HG03565 (cell line): ENCODE data around the gene FREM2.

Source experiments
- ATAC-seq: cut with Tn5 transposase; IDR thresholded peaks from one replicate; pipeline ENCODE4 v1.9.1; 2021; ENCODE audit warnings: mild to moderate bottlenecking, moderate library complexity; ENCODE audit not compliant: unreplicated experiment

Gene FREM2

DNA sequence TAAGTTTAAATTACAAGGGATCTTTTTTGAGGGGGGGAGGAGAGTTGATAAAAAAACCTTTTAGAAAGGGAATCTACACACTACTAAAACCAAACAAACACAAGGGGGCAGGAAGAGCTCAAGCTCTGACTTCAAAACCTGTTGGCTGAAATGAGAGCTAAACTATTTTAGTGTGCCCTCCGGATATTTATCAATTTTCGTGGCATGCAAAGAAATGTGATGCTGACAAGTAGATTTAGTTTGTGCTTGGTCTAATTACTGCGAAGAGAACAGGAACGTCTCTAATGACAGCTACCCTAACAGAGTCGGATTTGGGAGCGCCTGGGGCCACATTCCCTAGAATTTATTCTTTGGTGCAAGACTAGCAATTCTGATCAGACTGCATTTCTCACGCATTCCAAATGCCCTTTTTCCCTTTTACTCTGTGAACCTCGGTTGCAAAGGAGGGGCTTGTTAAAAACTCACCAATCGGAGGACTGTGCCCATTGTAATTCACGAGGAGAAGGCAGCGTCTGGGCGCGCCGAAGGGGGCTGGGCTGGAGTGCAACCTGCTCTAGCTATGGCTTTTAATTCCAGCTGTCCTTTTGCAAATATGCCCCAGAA lies 802 bp upstream of the FREM2 start:
- ATAC-seq = no peak

DNA sequence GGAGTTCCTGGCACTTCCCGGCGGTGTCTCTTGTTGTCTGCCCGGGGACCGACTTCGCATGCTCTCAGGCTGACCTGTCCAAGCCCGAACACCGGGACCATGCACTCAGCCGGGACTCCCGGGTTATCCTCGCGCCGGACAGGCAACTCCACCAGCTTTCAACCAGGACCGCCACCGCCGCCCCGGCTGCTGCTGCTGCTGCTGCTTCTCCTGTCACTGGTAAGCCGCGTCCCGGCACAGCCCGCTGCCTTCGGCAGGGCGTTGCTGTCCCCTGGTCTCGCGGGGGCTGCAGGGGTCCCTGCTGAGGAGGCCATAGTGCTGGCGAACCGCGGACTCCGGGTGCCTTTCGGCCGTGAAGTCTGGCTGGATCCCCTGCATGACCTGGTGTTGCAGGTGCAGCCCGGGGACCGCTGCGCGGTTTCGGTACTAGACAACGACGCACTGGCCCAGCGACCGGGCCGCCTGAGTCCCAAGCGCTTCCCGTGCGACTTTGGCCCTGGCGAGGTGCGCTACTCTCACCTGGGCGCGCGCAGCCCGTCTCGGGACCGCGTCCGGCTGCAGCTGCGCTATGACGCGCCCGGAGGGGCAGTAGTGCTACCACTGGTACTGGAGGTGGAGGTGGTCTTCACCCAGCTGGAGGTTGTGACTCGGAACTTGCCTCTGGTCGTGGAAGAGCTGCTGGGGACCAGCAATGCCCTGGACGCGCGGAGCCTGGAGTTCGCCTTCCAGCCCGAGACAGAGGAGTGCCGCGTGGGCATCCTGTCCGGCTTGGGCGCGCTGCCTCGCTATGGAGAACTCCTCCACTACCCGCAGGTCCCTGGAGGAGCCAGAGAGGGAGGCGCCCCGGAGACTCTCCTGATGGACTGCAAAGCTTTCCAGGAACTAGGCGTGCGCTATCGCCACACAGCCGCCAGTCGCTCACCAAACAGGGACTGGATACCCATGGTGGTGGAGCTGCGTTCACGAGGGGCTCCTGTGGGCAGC lies 661 bp downstream of the FREM2 start:
- ATAC-seq = no peak

DNA sequence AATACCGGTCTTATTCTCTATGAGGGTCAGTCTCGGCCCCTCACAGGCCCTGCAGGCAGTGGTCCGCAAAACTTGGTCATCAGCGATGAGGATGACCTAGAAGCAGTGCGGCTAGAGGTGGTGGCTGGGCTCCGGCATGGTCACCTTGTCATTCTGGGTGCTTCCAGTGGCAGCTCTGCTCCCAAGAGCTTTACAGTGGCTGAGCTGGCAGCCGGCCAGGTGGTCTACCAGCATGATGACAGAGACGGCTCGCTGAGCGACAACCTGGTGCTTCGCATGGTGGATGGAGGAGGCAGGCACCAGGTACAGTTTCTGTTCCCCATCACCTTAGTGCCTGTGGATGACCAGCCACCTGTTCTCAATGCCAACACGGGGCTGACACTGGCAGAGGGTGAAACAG lies 1.8 kb downstream of the FREM2 start:
- ATAC-seq = no peak

DNA sequence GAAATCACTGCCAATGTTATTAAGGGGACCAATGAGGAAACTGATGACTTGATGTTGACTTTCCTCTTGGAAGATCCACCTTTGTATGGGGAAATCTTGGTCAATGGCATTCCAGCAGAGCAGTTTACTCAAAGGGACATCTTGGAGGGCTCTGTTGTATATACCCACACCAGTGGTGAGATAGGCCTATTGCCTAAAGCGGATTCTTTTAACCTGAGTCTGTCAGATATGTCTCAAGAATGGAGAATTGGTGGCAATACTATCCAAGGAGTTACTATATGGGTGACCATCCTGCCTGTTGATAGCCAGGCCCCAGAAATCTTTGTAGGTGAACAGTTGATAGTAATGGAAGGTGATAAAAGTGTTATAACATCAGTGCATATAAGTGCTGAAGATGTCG lies 3.4 kb downstream of the FREM2 start:
- no peak for ATAC-seq

DNA sequence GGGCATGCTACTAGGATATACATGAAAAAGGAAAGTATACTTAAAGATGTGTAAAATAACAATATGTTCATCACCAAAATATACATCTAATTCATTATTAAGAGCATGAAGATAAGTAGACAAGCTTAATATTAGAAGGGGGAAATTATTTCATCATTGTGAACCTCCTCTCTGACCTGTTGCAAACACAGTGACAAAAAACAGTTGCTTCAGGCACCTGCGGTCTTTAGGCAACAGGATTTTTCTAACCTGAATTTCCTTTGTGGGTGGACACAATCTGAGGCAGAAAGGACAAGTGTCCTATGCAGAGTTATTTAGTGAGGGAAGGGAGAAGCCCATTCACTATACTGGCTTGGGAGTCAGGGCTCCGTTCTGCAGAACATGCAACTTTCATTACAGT lies 6.3 kb downstream of the FREM2 start:
- ATAC-seq = no peak

DNA sequence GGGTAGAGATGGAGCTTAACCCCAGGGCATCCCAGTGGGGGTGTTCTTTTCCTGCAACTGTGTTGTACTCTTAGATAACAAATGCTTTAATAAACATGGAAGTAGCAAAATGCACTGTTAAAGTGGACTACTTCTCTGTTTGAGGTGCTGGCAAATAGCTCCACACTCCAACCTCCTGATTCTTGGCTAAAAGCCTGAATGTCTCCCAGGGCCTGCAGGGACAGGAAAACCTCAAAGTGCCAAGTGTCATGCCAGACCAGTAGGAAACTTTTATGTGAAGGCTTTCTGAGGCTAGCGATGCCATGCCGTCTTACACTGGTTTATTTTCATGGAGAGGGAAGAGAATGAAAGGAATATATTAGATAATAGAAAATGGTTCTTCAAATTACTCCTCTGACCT lies 6.8 kb downstream of the FREM2 start:
- ATAC-seq = no peak

DNA sequence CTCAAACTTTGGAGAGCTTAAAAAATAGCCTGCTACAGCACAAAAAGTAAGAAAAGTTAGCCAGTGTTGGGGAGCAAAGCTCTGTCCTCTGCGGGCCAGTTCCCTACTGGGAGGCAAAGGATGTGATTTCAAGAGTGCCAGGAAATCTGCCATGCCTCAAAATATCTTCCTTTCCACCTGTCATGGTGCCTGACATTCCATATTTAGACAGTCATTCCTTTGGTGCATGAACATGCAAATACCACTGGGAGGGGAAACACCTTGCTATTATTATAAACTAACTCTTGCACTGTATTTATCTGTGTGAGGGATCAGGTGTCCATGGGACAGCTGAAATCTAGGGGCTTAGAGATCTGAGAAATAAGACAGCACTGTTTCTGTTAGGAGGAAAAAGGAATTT lies 10.3 kb downstream of the FREM2 start:
- ATAC-seq = no peak

DNA sequence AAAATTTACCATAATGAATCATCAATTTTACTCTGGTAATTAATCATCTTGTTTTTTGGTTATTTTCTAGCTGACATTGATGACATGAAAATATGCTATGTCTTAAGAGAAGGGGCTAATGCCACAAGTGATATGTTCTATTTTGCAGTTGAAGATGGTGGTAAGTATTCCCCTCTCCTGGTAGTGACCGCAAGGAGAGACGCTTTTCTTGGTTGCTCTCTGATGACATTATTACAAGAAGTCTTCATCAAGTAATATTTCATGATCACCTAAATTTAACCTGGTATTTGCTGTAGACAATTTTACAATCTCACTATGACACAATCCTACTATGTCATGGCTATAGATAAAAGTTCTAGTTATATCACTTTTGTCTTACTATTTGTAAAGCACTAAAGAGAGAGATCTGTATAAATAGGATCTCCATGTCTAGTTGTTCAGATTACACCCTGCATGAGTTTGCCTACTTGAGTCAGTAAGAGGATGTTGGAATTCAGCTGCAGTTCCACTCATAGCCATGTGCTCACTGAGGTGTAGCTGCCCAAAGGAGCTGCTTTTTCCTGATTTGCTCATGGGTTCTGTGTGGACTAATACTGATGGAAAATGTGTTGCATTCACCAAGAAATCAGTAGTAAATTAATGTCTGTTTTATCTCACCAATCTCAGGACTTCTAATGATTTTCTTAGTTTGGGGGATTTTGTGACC lies 10.9 kb downstream of the FREM2 start:
- ATAC-seq = no peak

DNA sequence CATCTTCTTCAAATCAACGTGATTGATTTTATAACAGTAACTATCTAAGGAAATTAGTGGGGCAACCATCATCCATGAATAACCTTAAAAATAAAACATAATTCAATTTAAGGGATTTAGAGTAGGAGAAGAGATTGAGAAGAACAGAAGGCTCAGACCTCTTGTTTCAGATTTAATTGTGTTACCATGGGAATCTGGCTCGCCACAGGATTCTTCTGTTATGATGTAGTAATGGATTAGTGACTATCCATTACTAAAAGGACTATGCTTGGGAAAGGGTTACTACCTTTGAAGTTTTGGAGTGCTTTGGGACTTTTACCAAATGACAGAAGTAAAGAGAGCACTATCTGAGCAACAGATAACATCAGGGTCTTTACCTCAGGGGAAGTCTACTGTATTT lies 13.2 kb downstream of the FREM2 start:
- no peak for ATAC-seq

DNA sequence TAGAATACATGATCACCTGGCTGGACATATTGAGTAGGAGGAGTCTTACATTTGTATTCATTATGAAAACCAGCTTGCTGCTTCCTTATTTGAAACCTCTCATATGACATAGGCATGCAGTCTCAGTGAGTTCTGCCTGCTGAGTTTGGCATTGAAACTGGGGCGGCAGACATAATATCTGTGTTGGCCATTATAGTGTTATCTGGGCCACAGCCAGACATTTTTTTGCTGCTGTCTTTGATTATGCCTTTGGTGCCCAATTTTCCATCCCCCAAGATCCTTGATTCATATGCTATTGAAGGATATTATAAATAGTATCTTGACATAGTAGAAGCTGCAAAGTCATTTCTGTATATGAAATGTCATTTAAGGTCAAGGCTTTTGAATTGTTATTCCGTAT lies 15.8 kb downstream of the FREM2 start:
- ATAC-seq = no peak

DNA sequence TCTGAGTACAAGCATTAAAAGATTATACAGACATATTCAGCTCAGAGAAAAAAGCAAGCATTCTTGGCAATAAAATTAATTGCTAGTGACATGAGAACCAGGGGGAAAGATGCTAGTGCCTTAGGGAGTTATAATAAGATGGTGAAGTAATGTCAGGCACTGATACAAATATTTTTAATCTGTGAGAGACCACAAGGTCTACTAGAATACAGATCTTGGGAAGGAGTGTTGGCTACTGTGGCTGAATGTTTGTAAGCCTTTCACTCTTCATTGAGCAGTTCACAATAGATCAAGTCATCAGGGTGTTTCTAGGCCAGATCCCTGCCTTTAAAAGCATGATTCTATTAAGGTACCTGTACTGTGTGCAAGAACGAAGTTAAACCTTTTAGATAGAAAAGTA lies 16.4 kb downstream of the FREM2 start:
- no peak for ATAC-seq

DNA sequence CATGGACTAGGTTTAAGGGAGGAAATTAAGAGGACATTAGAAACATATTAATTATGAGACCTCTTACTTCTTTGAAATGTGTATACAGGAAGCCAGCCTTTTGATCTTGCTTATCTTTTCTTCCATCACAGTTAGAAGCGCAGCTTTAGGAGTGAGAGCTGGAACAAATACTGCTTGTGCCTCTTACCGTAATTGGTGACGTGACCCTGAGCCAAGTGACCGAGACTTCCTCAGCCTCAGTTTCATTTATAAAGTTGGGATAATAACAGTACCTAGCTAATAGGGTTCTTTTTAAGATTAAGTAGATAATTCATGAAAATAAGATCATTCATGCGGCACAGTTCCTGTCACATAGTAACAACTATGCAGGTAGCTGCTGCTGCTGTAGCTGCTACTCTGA lies 18.5 kb downstream of the FREM2 start:
- ATAC-seq = no peak

DNA sequence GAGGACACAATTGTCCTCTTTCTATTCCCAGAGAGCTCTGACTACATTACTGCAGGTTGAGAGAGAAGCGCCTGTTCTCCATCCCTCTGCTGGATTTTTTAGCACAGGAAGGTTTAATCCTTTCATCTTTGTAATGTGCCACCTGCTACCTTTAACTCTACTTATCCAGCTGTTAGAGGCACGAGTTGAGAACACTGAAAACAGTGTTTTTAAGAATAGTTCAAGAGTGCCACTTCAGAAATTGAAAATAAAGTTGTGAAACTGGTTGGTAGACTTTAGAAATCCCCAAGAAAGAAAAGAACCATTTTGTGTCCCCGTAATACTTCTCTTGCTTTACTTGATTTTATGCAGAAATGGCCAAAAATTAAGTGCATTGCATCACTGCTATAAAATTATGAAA lies 20.6 kb downstream of the FREM2 start:
- ATAC-seq = no peak

DNA sequence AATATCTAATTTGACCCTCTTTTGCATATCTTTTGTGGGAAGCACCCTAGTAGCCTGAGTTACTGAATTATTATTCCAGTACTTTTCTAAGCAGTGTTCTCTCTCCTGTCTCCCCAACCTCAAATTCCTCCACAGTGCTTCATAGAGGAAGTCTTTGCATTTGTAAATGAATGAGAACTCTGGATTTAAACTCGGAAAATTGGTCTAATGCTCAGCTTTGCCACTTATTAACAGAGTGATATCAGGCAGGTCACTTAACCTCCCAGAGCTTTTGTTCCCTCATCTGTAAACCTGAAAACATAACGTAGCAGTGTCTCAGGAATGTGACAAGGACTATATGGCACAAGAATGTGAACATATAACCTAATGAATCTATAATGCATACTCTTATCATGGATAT lies 26.2 kb downstream of the FREM2 start:
- no peak for ATAC-seq

DNA sequence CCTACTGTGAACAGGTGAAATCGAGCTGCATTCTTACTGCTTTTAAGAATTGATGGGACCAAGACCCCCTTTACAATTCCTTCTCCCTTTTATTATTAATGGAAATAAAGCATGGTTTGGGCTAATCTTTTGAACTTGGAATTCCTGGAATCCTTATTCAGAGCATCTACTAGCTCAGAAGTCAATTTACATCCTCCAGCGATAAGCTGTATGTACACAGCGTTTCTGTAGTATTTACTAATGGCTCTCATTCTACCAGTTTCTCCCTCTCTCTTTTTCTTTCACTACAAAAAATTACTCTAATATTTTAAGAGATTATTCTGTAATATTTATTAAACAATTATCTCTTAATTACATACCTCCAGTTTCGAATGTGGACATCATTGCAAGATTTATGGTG lies 31.5 kb downstream of the FREM2 start:
- no peak for ATAC-seq

DNA sequence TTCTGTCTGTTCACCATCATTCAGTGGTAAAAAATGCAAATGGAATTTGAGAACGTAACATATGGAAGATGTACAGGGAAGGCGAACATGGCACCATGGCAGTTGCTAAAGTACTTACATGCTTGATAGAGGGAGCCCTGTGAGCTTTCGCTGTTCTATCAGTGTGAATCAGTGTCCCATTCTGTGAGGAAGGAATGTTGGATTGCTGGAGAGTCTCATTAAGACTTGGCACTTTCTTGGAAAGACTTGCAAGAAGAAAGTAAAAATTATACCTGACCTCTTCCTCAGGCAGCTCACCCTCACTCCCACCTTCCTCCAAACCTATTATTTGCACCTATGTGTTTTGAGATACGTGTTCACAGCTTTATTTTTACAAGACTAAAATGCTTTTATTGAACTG lies 43.5 kb downstream of the FREM2 start:
- no peak for ATAC-seq

DNA sequence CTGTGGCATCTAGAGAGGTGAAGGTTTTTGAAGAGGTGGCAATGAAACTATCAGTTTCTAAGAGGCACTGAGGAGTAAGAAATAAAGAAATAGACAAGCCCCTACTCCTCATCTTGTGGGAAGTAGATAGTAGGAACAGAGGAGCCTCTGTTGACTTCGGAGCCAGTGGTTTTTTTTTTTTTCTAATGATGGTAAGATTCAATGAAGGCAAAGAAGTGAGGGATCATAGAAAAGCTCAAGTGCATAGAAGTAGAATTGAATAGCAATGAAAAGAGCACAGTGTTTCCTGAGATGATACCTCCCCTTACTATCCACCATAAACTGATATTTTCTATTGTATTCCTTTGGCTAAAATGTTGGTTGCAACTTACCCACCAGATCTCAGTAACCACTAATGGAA lies 46.3 kb downstream of the FREM2 start:
- no peak for ATAC-seq

DNA sequence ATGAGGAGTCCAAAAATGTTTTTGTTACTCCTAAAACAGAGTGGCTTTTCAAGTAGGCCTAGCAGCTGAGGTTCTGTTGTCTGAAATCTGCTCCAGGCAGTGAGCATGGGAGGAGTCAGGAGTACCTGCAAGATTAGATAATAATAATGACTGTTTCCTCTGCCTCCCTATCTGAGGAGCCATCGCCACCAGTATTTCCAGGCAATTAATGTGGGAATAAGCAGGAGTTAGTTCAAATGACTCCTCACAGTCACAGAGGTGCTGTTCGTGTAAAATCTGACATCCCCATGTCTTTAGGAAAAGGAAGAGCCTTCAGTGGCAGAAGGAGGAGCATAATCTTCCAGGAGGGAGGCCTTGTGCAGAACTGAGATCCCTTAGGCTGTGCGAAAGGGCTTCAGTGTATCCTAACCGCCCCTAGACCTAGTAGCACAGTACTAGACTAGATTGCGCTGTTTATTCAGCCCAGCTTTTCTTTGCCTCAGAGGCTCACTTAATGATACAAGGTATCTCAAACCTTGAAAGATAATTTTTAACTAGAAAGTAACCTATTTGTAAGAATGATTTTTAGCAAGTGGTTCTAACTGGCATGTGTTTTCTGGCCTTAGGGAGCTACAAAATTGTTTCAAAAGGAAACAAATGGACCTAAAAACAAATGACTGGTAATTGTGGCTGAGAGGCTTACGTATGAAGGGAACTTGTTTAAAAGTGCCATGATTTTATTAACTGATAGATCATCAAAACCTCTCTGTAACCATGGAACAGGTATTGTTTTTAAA lies 49.0 kb downstream of the FREM2 start:
- no peak for ATAC-seq

DNA sequence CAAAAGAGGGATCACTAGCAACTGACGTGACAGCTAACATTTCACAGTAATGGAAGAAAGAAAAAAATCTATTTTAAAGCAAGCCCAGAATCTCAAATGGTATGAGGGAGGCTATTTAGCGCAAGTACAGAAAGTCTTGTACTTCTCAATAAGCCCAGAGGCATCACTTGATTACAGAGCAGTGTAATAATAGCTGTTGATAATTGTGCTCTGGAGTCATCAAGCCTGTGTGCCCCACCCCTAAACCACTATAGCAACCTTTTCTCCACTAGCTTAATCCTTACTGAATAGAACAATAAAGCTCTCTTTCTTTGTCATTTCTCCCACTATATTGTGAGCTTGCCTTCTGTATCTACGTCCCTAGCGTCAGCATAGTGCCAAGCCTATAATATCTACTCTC lies 56.6 kb downstream of the FREM2 start:
- no peak for ATAC-seq

DNA sequence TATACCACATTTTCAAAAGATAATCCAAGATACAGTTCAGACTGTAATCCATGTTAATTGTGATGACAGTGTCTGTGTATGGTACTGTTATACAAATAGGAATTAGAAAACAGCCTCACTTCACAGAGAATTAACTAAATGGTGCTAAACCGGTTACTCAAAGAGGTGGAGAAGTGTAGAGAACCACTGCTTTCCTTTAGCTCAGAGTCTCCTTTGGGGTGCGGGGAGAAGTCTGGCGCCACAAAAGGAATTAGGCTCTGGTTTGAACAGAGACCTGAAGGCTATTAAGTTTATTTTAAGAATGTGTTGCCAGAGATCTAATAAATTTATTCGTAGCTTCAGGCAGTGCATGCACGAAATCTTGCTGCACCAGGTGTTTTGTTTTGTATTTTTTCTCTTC lies 65.8 kb downstream of the FREM2 start:
- ATAC-seq = no peak

DNA sequence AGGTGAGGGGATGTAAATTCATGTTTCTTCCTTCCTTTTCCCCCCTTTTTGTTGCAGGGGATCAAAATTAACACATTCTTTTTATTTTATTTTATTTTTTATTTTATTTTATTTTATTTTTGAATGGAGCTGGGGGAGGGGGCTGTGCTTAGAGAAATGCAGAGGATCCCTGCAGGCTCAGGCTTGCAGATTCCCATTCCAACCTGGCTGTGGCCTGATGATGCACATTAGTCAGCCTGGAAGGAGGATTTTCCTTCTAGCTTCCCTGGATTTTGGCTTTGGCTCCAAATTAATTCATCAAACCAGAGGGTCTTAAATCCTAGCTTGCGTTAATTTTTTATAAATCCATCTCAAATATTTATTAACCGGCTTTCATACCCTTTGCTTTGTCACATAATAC lies 67.0 kb downstream of the FREM2 start:
- ATAC-seq = no peak
